HG03135 (cell line): Measurements from ENCODE around the gene NUDCD3.
A peak's percentile ranks its signal among the peaks of the same experiment; 100 is the strongest.

Experiments
- ATAC-seq: cut with Tn5 transposase; IDR thresholded peaks from one replicate; pipeline ENCODE4 v1.9.1; 2021; ENCODE audit warnings: mild to moderate bottlenecking, moderate library complexity; ENCODE audit not compliant: unreplicated experiment

NUDCD3 gene

DNA sequence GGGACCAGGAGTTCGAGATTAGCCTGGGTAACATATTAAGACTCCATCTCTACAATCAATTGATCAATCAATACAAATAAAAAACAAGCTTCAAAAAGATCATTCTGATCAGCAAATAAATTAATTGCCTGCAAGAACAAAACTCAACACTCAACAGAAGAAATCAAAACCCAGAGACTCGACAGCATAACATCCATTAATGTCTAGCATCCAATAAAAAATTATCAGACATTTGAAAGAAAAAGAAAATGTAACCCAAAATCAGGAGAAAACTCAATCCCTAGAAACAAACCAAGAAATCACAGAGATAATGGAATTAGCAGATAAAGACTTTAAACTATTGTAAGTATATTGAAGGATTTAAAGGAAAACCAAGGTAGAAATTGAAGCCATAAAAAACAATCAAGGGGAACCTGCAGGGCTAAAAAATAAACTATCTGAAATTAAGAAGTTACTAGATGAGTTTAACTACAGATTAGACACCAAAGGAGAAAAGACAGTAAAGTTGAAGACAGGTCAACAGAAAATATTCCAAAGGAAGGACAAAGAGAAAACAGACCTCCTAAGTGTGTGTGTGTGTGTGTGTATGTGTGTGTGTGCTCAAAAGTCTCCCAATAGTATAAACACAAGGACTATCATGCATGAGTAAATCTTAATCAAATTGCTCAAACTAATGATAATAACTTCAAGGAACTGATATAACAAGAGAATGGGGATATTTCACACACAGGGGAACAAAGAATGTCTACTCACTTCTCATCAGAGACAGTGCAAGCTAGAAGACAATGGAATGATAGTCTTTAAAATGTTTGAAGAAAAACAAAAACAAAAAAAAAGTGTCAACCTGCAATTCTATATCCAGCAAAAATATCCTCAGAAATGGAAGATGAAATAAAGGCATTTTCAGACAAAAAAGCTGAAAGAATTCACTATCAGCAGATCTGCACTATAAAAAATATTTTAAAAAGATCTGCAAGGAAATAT, 7.7 kb downstream of the NUDCD3 start:
- no peak for ATAC-seq

DNA sequence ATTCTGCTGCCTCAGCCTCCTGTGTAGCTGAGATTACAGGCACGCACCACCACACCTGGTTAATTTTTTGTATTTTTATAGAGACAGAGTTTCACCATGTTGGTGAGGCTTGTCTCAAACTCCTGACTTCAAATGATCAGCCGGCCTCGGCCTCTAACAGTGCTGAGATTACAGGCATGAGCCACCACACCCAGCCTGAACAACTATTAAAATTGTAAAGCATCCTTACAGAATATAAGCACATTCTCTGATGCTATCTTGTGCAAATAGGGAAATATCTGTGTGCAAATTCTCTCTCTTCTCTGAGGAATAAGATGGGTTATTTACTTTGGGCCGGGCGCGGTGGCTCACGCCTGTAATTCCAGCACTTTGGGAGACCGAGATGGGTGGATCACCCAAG, 12.5 kb downstream of the NUDCD3 start:
- ATAC-seq, result no peak

DNA sequence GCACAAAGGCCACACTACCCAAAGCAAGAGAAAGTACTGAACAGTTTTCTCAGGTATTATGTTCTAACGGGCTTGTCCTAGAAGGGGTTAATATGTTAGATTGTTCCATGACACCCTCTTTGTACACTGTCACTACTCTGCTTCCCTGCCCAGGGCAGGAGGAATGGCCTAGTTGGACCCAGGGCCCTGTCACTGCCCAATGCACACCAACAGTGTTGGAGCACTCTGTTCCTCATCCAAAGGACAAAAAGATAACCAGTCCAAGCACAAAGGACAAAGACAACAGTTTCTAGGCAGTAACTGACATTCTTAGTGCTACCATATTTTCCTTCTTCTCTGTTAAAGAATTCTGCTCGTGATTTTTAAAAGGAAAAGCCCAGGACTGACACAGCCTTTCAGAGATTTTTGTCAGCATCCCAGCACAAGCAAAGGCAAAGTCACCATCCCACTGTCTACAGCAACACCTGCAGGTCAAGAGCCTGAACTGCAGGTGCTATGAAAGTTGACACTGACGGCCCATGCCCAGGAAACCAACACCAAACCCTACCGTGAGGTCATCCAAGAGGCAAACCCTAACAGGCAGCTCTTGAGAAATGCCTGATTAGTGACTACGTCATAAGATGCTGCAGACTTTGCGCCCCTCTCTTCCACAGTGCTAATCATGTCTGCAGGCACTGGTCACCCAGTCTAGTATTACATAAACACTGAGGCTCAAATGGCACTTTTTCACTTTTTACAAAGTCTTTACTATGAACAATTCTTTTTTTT, 13.2 kb downstream of the NUDCD3 start:
- ATAC-seq, result peak; percentile 78

DNA sequence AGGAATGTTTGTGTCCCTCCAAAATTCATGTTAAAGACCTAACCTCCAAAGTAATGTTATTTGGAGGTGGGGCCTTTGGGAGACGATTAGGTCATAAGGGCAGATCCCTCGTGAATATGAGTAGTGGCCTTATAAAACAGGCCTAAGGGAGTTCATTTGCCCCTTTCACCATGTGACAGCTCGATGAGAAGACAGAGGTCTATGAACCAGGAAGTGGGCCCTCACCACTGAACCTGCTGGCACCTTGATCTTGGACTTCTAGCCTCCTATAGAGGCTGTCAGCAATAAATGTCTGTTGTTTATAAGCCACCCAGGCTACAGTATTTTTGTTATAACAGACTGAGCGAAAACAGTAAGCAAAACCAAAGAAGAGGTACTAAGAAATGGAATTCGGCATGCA, 14.1 kb downstream of the NUDCD3 start:
- ATAC-seq, result no peak

DNA sequence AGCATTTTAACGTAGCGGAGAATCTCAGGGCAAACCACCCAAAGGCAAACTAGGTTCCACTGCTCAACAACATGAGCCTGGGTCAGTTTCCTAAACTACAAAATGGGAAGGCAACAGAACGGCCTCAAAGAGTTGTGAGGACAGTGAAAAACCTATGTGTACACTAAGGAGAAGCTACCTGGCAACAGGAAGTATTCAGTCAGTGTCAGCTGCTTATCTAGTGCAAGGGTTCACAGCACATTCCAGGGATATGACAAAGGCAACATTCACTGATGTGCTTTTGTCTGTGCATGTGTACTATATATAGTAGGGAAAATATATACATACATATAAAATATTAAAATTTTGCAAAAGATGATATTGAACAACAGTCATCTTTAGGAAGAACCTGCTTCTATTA, 17.2 kb downstream of the NUDCD3 start:
- ATAC-seq, result no peak

DNA sequence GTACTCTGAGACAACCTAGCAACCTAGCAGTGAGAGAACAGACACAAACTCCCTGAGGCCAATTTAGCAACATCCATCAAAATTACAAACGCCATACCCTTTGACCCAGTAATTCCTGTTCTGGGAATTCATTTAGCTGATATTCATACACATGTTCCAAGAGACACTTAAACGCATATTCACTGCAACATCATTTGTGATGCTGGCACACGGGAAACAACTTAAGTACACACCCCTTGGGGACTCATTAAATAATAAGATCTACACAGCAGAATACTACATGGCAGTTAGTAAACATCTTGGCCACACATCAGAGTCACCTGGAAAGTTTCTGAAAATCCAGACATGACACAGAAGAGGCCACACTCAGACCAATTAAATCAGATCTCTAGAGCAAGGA, 17.6 kb downstream of the NUDCD3 start:
- no peak for ATAC-seq

DNA sequence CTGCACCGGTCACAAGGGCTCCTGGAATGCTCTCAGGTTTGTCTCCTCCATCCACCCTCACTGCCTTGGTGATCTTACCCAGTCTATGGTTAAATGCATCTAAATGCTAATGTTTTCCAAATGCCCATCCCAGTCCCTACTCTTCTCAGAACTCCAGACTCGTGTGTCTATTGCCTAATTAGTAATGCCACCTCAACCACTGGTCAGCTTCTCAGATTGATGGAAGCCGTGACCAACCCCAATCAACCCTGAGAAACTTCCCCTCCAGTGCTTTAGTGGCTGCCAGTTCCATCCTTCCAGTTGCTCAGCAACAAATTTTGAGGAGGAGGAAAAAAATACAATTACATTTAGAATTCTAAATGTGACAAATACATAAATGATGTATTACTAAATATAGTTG, 18.6 kb downstream of the NUDCD3 start:
- ATAC-seq, result no peak

DNA sequence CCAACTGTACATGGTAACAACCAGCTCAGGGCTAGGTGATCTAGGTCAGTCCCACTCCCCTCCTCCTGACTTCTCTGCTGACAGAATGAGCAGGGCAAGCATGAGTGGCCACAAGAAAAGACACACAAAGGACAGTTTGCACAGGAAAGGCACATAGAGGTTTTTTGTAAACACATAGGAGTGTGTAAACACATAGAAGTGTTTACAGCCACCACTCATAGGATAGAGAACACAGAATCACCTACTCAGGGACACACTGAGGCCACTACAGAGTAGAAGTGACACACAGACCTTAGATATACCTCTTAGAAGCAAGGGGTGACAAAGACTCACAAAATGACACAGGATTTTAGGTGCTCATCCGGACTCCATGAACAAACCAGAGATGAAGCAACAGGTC, 19.0 kb downstream of the NUDCD3 start:
- ATAC-seq, result no peak

DNA sequence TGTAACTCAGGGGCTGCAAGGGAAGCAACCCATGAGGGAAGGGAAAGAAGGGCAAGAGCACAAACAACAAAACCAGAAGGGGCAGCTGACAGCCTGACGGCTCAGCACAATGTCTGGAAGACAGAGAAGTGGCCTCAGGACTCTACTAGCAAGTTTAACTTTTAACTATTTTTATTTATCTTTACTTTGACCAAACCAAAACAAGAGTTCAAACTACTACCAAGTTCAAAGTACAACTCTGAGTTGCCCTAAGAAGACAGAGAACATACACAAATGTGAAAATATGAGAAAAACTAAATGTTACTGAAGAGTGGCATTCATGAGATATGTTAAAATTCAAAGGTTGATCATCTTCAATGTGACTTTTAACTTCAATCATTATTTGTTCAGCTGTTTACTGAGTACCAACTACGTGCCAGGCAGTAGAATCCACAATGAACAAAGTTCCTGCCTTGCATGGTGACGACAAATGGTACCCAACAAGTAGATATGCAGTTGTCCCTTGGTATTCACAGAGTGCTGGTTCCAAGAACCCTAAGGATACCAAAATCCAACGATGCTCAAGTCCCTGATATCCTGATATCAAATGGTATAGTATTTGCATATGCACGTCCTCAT, 19.7 kb downstream of the NUDCD3 start:
- no peak for ATAC-seq

DNA sequence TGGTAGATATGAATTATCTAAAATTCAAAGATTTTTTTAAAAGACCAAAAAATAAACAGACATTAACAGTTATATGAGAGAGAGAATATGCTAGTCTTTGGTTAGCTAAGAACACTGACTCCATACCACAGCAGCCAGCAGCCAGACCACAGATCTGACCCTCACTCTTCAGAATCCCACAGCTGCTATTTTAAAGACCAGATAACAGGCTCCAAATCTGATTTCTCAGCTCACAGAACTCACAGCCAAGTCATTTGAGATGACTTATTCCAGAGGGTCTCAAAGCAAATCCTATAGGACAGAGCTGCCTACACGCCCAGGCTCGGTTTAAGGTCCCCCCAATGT, 20.4 kb downstream of the NUDCD3 start:
- ATAC-seq, result no peak

DNA sequence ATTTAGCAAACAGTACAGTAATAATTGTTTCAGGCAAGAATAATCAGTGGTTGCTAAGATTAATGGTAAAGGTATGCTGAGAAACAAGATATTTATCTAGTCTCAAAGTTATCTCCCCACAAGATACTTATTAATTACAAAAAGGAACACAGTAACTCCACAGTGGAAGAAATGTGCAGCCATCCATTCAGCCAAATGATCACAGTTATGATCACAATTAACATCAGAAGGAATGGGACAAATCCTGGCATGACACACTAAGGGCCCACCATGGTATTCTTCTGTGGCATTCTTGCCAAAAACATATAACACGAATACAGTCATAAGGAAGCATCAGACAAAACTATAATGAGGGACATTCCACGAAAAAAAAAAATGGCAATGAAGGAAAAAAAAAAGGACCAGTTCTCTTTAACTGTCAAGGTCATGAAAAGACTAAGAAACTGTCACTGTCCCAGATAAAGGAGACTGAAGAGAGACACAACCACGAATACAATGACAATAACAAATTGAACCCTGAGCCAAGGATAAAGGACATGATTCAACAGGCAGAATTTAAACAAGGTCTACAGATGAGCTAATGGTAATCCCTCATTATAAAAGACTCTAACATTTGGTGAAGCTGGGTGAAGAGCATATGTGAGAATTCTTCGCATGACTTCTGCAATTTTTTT, 20.9 kb downstream of the NUDCD3 start:
- no peak for ATAC-seq

DNA sequence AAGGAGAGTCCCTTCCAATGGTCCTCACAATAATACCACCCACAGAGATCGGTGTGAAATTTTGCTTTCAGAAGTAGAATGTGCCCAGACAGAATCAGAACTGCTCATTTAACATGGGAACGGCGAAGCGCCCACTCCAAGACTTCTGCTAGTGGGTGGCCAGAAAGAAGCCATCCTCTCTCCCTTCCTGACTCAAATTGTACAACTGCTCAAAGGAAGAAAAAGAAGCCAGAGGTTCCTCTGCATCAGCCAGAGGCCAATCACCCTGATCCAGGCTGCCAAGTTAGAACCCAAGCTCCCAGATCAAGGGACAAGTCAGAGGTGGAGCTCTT, 23.3 kb downstream of the NUDCD3 start:
- ATAC-seq, result no peak

DNA sequence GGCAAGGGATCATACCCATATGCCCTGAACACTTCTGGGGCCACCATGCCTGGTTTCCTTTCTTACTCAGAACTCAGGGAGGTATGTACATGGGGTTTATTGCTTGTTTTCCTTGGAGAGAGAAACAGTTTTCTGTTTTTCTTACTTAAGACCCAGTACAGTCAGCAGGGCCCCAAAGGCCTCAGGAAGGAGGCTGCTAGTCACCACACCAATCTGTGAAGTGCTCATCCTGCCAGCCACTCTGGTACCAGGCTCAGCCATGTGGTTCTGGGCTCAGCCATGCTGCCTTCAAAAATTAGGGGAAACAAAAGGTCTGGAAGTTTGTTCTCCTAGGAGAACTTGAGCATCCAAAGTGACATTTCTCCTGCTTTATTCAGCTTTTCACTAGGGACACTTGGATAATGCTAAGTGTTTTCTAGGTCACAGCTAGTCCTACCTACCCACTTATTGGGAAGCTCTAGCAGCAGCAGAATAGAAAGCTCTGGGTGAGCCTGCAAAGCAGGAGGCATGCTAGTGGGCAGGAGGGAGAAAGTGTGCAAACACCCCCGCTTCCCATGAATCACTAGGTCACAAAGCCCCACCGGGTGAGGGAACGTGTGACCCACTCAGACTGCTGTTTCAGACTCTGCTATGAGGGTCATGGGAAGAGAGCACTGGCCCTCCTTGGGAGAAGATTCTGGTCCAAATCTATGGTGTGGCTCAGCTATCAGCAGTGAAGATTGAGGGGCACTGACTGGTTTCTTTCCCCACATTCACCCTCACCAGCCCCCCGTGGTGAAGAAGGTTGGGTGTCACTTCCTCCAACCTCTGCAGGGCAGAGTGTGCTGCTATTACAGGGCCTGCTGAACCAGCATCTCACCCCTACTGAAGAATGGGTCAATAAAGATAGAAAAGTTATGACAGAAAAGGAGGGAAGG, 23.9 kb downstream of the NUDCD3 start:
- no peak for ATAC-seq

DNA sequence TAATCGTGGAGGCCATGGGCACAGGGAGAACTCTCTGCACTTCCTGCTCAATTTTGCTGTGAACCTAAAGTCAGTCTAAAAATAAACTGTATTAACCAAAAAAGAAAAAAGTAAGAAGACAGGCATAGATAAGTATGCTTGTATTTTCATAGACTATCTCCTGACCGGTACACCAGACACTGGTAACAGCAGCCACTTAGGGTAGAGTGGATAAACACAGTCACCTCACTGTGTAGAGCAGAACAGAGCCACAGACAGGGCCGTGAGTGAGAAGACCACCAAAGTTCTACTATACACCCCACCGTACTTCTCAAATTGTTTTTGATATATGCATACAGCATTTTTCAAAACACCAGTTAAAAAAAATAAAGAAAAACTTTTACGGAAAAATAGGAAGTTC, 25.0 kb downstream of the NUDCD3 start:
- no peak for ATAC-seq

DNA sequence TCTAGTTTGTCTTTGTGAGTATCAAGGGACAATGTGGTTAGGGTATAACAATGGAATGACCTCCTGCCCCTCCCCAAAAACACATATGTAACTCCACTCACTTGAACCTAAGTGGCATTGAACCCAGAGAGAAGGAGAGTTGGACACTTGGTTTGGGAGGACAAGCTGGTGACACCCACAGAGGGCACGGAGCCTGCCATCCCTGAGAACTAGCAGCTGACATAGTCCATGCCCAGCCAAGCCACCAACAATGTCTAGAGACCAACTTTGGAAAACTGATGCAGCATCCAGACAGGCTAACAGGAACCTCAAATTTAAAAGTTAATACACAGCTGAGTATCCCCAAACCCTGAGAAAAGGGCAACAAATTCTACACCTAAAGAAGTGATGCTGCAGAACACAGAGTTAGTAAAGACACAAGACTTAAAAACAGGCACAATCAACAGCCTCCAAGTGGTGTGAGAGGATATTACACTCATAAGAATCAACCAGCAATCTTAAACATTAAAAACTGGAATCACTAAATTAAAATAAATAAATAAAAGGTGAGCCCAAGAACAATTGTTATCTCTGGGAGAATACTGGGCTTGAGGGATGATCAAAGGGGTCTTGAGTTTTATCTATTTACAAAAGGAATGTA, 27.2 kb downstream of the NUDCD3 start:
- ATAC-seq, result no peak

DNA sequence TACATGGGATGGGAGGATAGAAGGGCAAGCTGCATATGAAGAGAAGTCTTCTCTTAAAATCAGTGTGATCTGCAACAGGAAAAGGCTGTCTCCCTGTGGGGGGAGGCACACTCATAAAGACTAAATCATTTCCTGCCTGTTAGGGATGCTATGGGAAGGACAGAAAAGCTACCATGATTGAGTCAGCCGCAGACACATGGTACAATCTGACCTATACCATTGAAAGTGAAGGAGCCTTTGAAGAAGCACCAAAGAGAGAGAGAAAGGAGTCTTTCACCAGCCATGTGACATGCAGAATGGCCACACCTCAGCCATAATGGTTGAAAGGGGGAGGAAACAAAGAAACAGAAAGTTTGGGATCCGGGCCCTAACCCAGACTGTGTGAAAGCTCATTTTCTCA, 29.1 kb downstream of the NUDCD3 start:
- no peak for ATAC-seq

DNA sequence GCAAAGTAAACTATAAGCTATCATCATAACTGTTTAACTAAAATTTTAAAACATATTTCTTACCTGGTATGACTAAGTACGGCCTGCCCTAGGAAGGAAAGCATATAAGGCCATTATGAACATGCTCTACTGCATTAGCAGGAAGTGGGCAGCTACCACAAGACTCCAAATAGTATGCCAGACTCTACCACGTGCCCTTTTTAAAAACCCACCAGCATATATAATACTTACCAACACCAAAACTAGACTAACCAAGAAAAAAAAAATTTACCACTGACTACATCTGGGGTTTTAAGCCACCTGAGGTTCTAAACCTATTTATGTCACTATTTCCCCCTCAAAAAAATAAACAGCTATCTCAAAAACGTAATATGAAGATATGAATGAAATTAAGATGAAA, 30.1 kb downstream of the NUDCD3 start:
- peak; percentile 97 for ATAC-seq

DNA sequence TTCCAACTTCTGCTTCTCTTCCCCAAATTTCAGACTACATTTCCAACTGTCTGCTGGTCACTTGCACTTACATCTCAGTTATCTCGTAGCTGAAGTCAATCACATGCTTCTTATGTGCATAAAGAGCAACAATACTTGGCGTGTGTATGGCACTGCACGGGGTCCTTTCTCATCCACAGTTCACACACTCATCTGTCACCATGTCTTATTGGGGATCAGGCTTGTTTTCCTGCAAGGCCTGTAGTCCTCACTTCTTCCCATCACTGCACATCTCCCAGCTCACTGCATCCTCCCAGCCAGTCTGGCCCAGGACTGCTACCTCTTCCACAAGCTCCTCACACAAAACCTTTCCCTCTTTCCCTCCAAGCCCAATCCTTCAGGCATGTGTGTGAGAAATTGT, 35.3 kb downstream of the NUDCD3 start:
- ATAC-seq, result no peak

DNA sequence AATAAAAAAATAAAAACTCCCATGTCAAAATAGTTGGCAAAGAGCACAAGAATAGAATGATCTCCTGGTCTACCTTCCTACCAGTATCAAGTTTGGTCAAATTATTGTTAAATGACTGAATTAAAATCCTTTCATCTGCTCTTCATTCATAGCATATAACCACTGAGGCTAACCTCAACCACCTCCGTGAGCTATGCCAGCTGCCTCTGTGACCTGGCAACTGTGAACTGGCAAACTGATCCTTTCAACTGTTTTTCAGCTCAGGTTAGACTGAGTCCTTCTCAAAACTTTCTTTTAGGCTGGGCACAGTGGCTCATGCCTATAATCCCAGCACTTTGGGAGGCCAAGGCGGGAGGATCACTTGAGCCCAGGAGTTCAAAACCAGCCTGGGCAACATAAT, 36.1 kb downstream of the NUDCD3 start:
- no peak for ATAC-seq

DNA sequence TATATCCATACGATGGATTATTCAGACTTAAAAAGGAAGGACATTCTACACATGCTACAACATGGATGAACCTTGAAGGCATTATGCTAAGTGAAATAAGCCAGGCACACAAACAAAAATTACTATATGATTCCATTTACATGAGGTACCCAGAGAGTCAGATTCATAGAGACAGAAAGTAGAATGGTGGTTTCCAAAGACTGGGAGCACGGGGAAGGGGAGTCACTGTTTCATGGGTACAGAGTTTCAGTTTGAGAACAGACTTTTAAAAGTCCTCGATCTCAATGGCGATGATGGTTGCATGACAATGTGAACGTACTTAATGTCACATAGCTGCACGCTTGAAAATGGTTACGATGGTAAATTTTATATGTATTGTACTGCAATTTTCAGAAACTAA, 39.3 kb downstream of the NUDCD3 start:
- ATAC-seq, result no peak
